SK-N-SH (cell line): ENCODE results near the gene AACS. TPM values are rescaled to one million over a fixed set of nuclear protein-coding genes. Genes with fewer than 3 reads are reported as not detected.

Experiments
- CTCF ChIA-PET: fragments of 300-600, 350-600 bp; formaldehyde crosslinking; extraction: SDS; loops from one replicate; lab custom pipeline; 2021; lab: Yijun Ruan, JAX
- POLR2A ChIA-PET: fragments of 350-600 bp; sonication (Branson Sonifier 250); formaldehyde crosslinking; extraction: SDS; loops from one replicate; lab custom pipeline; 2020; ENCODE audit warnings: antibody characterized with exemption, inconsistent platforms; lab: Yijun Ruan, JAX
- DNase-seq: peaks from one replicate; pipeline ENCODE4 v3.0.0; 2012
- H2AFZ ChIP-seq: fragments of 200-600 bp; sonication (generic); 2 replicates; pipeline ENCODE4 v1.8.1; 2016; ENCODE audit warnings: antibody characterized with exemption, mild to moderate bottlenecking, low read depth
- H3F3A ChIP-seq: fragments of 200-600 bp; sonication (generic); replicated peaks from 2 replicates; pipeline ENCODE3; 2016; ENCODE audit warnings: antibody characterized with exemption, mild to moderate bottlenecking; ENCODE audit not compliant: insufficient read depth
- H3K27ac ChIP-seq, 2 experiments: fragments of 200-500 bp in 1 of 2; fragments of 200-600 bp in 1 of 2; sonication (Bioruptor generic) in 1 of 2; sonication (generic), shearing (Covaris generic) in 1 of 2; 2 replicates each; pipeline versions ENCODE4 v1.5.1 to v1.6.1; 2014 to 2016; ENCODE audit warnings: low read depth in 2 of 2, inconsistent platforms in 1 of 2, low read length in 1 of 2, mild to moderate bottlenecking in 1 of 2, mixed read lengths in 1 of 2
- H3K27me3 ChIP-seq: fragments of 200-600 bp; sonication (generic), shearing (Covaris generic); 2 replicates; pipeline ENCODE4 v1.6.1; 2016; ENCODE audit warnings: mixed run types; ENCODE audit not compliant: insufficient read depth
- H3K36me3 ChIP-seq, 2 experiments: fragments of 200-500 bp in 1 of 2; fragments of 200-600 bp in 1 of 2; sonication (Bioruptor generic) in 1 of 2; sonication (generic) in 1 of 2; replicated peaks in 1 of 2; 2 replicates each; pipeline versions ENCODE3 to v1.5.1; 2014 to 2016; ENCODE audit warnings: low read length in 1 of 2, mild to moderate bottlenecking in 1 of 2; ENCODE audit not compliant: insufficient read depth in 2 of 2, control insufficient read depth in 1 of 2
- H3K4me1 ChIP-seq, 2 experiments: fragments of 200-500 bp in 1 of 2; fragments of 200-600 bp in 1 of 2; sonication (Bioruptor generic) in 1 of 2; sonication (generic), shearing (Covaris generic) in 1 of 2; 2 replicates each; pipeline versions ENCODE4 v1.5.1 to v1.6.1; 2014 to 2016; ENCODE audit warnings: low read depth in 1 of 2, low read length in 1 of 2, mixed run types in 1 of 2; ENCODE audit not compliant: insufficient read depth in 2 of 2, control insufficient read depth in 1 of 2
- H3K4me2 ChIP-seq: fragments of 200-600 bp; sonication (generic), shearing (Covaris generic); 2 replicates; pipeline ENCODE4 v1.6.1; 2017; ENCODE audit warnings: mixed run types
- H3K4me3 ChIP-seq, 2 experiments: fragments of 200-500 bp in 1 of 2; fragments of 200-600 bp in 1 of 2; sonication (Bioruptor generic) in 1 of 2; sonication (generic), shearing (Covaris generic) in 1 of 2; 2 replicates each; pipeline versions ENCODE4 v1.5.1 to v1.8.1; 2014 to 2016; ENCODE audit warnings: low read depth in 2 of 2, inconsistent platforms in 1 of 2, low read length in 1 of 2, mild to moderate bottlenecking in 1 of 2, mixed read lengths in 1 of 2, moderate library complexity in 1 of 2
- H3K79me2 ChIP-seq: fragments of 200-600 bp; sonication (generic); 2 replicates; pipeline ENCODE4 v1.8.1; 2017; ENCODE audit warnings: mild to moderate bottlenecking; ENCODE audit not compliant: insufficient read depth
- H3K9ac ChIP-seq: fragments of 200-600 bp; sonication (generic); 2 replicates; pipeline ENCODE4 v1.6.1; 2017; ENCODE audit warnings: mixed run types
- H3K9me2 ChIP-seq: fragments of 200-600 bp; sonication (generic); 2 replicates; pipeline ENCODE4 v1.6.1; 2017; ENCODE audit warnings: mixed run types
- H3K9me3 ChIP-seq: fragments of 200-600 bp; sonication (generic); 2 replicates; pipeline ENCODE4 v1.6.1; 2017; ENCODE audit warnings: mixed run types, mild to moderate bottlenecking, moderate library complexity
- H4K20me1 ChIP-seq: fragments of 200-600 bp; sonication (generic); 2 replicates; pipeline ENCODE4 v1.6.1; 2017; ENCODE audit warnings: mild to moderate bottlenecking, mixed run types; ENCODE audit not compliant: insufficient read depth
- CTCF ChIP-seq: fragments of 200-600 bp; sonication (generic); IDR thresholded peaks from 2 replicates; pipeline ENCODE4 v1.6.1; 2017; ENCODE audit warnings: antibody characterized with exemption, mild to moderate bottlenecking, moderate library complexity
- FOSL2 ChIP-seq: IDR thresholded peaks from 2 replicates; pipeline ENCODE4 v1.4.0; 2012; ENCODE audit warnings: low read depth, mild to moderate bottlenecking, moderate library complexity, borderline replicate concordance
- FOXJ3 ChIP-seq: sonication (generic); formaldehyde crosslinking; IDR thresholded peaks from 2 replicates; pipeline ENCODE4 v1.5.1; 2020; ENCODE audit warnings: mild to moderate bottlenecking, missing genetic modification reagents
- FOXM1 ChIP-seq: IDR thresholded peaks from 2 replicates; pipeline ENCODE4 v1.4.0; 2012; ENCODE audit warnings: low read depth, mild to moderate bottlenecking
- MXI1 ChIP-seq: IDR thresholded peaks from 2 replicates; pipeline ENCODE4 v1.6.1; 2012; ENCODE audit warnings: mild to moderate bottlenecking, low read depth, low read length, improper control_type of control experiment
- NFIC ChIP-seq: IDR thresholded peaks from 2 replicates; pipeline ENCODE4 v1.4.0; 2012; ENCODE audit warnings: borderline replicate concordance
- POLR2AphosphoS5 ChIP-seq: IDR thresholded peaks from 2 replicates; pipeline ENCODE4 v1.6.1; 2012; ENCODE audit warnings: low read depth, low read length
- REST ChIP-seq: IDR thresholded peaks from 2 replicates; pipeline ENCODE4 v1.6.1; 2012; ENCODE audit warnings: mild to moderate bottlenecking, low read depth, low read length, moderate library complexity
- SMC3 ChIP-seq: IDR thresholded peaks from 2 replicates; pipeline ENCODE4 v1.6.1; 2012; ENCODE audit warnings: low read depth, low read length, improper control_type of control experiment
- TEAD4 ChIP-seq: IDR thresholded peaks from 2 replicates; pipeline ENCODE4 v1.4.0; 2012; ENCODE audit warnings: mild to moderate bottlenecking, borderline replicate concordance; ENCODE audit not compliant: insufficient read depth
- USF1 ChIP-seq: IDR thresholded peaks from 2 replicates; pipeline ENCODE4 v1.4.0; 2012; ENCODE audit warnings: low read depth, borderline replicate concordance
- YY1 ChIP-seq: IDR thresholded peaks from 2 replicates; pipeline ENCODE4 v1.4.0; 2012; ENCODE audit warnings: low read depth, mild to moderate bottlenecking
- ZBTB33 ChIP-seq: IDR thresholded peaks from 2 replicates; pipeline ENCODE4 v1.4.0; 2012; ENCODE audit warnings: low read depth, borderline replicate concordance
- WGBS: methylation state at CpG from one replicate; pipeline ENCODE4 v1.1.6; 2017; ENCODE audit warnings: low lambda C conversion rate; 5-methylcytosine and 5-hydroxymethylcytosine counted together
- polyA plus RNA-seq, 3 experiments: library from polyadenylated mRNA; depleted of rRNA; stranded (reverse); fragments of >200 nt; gene quantifications; 2 replicates each; pipeline ENCODE4 v1.2.3, GENCODE V29; 2012

The AACS gene
- polyA plus RNA-seq, 1 of the 3 experiments (the other 2 are of a cell fraction) = 17.3 TPM

- DNase-seq = no peak
- POLR2A ChIA-PET = no interaction called here
- Histone ChIP-seq H2AFZ (no peak overlapping the region), H3K9me3 (no peaks in the 10 kb centered on the region), H3K9me2 (no peaks in the 10 kb centered on the region), H3F3A (peaks cover 3% of the 10 kb centered on the region), H3K27ac (no peak overlapping the region), H4K20me1 (no peaks in the 10 kb centered on the region; the same call in 1 of the 2 replicates), H3K4me3 (no peak overlapping the region), H3K79me2 (no peaks in the 10 kb centered on the region), H3K36me3 (no peaks in the 10 kb centered on the region), H3K4me2 (no peak overlapping the region)
- WGBS = 34% methylated on average over 4 of the region's 8 CpGs
- TF ChIP-seq YY1 = no peak
- no peak for TF ChIP-seq POLR2AphosphoS5
- TF ChIP-seq FOXJ3 = no peak
- TF ChIP-seq MXI1 = no peak
- TF ChIP-seq FOXM1 = no peak
- no peak for TF ChIP-seq FOSL2
- TF ChIP-seq SMC3 = no peak
- TF ChIP-seq CTCF = no peak
- no peak for TF ChIP-seq TEAD4
- no peak for TF ChIP-seq REST
- TF ChIP-seq, all 33 proteins: peak for 0
- Histone ChIP-seq H3K4me1 (no peaks in the 10 kb centered on the region; a peak in 1 of 4 replicates), H3K9ac (no peak overlapping the region), H3K27me3 (peaks cover 56% of the 10 kb centered on the region)
- CTCF ChIA-PET = interaction anchor here (1.0 to 2.6 kb wide), 3 partner anchors 13 to 1558 kb away, joined by 3 to 11 read pairs (median 3); no protein-coding TSS in a partner anchor
Measured at GRCh38 chr12:125189502-125189901, 124.3 kb downstream of the AACS start.

- WGBS = 47% methylated on average over 10 of the region's 10 CpGs
- no peaks in the 10 kb centered on the region; the same call in 1 of the 2 replicates for H4K20me1 ChIP-seq
- POLR2A ChIA-PET = no interaction called here
- H2AFZ ChIP-seq = no peak overlapping the region
- H3K4me3 ChIP-seq = no peak overlapping the region
- no peak overlapping the region for H3K4me2 ChIP-seq
- peaks cover 46% of the 10 kb centered on the region for H3K27me3 ChIP-seq
- H3K9me3 ChIP-seq = no peaks in the 10 kb centered on the region
- H3F3A ChIP-seq = peaks cover 3% of the 10 kb centered on the region
- H3K9ac ChIP-seq = no peak overlapping the region
- H3K4me1 ChIP-seq = no peaks in the 10 kb centered on the region; a peak in 1 of 4 replicates
- DNase-seq = no peak
- CTCF ChIA-PET = interaction anchor here (1.5 kb wide), 1 partner anchor 9 kb away, joined by 5 read pairs; no protein-coding TSS in a partner anchor
- H3K9me2 ChIP-seq = no peaks in the 10 kb centered on the region
- H3K27ac ChIP-seq = no peak overlapping the region
- H3K79me2 ChIP-seq = no peaks in the 10 kb centered on the region
- H3K36me3 ChIP-seq = no peaks in the 10 kb centered on the region
- no peak for TF ChIP-seq POLR2AphosphoS5
- TF ChIP-seq NFIC = no peak
- TF ChIP-seq CTCF = no peak
- no peak for TF ChIP-seq ZBTB33
- no peak for TF ChIP-seq USF1
Measured at GRCh38 chr12:125191361-125192087, 126.3 kb downstream of the AACS start.
